SK-N-SH (cell line): ENCODE measurements around the gene ZBTB46.

Experiments
- ELF1 ChIP-seq: IDR thresholded peaks from 2 replicates; pipeline ENCODE4 v1.4.0; 2012
- EZH2phosphoT487 ChIP-seq: fragments of 200-600 bp; sonication (generic); IDR thresholded peaks from 2 replicates; pipeline ENCODE4 v1.6.1; 2017; ENCODE audit warnings: low read depth, mixed run types, mild to moderate bottlenecking, antibody characterized with exemption, moderate library complexity, borderline replicate concordance
- POLR2AphosphoS5 ChIP-seq: IDR thresholded peaks from 2 replicates; pipeline ENCODE4 v1.6.1; 2012; ENCODE audit warnings: low read depth, low read length
- RFX5 ChIP-seq: IDR thresholded peaks from 2 replicates; pipeline ENCODE4 v1.6.1; 2012; ENCODE audit warnings: mild to moderate bottlenecking, improper control_type of control experiment, low read length
- SMC3 ChIP-seq: IDR thresholded peaks from 2 replicates; pipeline ENCODE4 v1.6.1; 2012; ENCODE audit warnings: low read depth, low read length, improper control_type of control experiment
- TAF1 ChIP-seq: IDR thresholded peaks from 2 replicates; pipeline ENCODE4 v1.6.1; 2012; ENCODE audit warnings: low read depth, mild to moderate bottlenecking, low read length, moderate library complexity, borderline replicate concordance
- YY1 ChIP-seq: IDR thresholded peaks from 2 replicates; pipeline ENCODE4 v1.4.0; 2012; ENCODE audit warnings: low read depth, mild to moderate bottlenecking
- TF ChIP-seq, protein P1 (sequence below): fragments of 200-600 bp; sonication (generic); IDR thresholded peaks from 2 replicates; pipeline ENCODE4 v1.6.1; 2017; ENCODE audit warnings: antibody characterized with exemption, mild to moderate bottlenecking, moderate library complexity
- TF ChIP-seq, protein P2 (sequence below): fragments of 150-350 bp; IDR thresholded peaks from 2 replicates; pipeline ENCODE4 v1.6.1; 2017; ENCODE audit warnings: antibody characterized with exemption, low read length, low read depth, borderline replicate concordance
- TF ChIP-seq, protein P3 (sequence below): IDR thresholded peaks from 2 replicates; pipeline ENCODE4 v1.6.1; 2012; ENCODE audit warnings: mild to moderate bottlenecking, low read depth, low read length, moderate library complexity
- TF ChIP-seq, protein P4 (sequence below): IDR thresholded peaks from 2 replicates; pipeline ENCODE4; 2012

DNA sequence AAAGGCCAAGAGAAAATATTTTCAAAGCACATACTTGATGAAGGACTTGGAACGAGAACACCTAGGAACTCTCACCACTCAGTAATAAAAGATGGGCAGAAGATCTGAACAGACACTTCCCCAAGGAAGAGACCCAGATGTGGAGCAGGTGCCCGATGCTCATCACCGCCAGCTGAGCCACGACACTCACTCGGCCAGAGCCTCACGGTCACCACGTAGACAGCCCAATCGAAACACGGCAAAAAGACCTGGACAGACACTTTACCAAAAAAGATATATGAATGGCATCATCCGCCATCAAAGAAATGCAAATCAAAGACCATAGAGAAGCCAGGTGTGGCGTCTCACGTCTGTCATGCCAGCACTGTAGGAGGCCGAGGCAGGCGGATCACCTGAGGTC, 49.9 kb downstream of the ZBTB46 start:
- TF ChIP-seq POLR2AphosphoS5 (no peak), YY1 (no peak), TAF1 (no peak), RFX5 (no peak), EZH2phosphoT487 (no peak), ELF1 (no peak), SMC3 (no peak)
- TF ChIP-seq, protein P1, sequence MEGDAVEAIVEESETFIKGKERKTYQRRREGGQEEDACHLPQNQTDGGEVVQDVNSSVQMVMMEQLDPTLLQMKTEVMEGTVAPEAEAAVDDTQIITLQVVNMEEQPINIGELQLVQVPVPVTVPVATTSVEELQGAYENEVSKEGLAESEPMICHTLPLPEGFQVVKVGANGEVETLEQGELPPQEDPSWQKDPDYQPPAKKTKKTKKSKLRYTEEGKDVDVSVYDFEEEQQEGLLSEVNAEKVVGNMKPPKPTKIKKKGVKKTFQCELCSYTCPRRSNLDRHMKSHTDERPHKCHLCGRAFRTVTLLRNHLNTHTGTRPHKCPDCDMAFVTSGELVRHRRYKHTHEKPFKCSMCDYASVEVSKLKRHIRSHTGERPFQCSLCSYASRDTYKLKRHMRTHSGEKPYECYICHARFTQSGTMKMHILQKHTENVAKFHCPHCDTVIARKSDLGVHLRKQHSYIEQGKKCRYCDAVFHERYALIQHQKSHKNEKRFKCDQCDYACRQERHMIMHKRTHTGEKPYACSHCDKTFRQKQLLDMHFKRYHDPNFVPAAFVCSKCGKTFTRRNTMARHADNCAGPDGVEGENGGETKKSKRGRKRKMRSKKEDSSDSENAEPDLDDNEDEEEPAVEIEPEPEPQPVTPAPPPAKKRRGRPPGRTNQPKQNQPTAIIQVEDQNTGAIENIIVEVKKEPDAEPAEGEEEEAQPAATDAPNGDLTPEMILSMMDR: no peak
- TF ChIP-seq, protein P2, sequence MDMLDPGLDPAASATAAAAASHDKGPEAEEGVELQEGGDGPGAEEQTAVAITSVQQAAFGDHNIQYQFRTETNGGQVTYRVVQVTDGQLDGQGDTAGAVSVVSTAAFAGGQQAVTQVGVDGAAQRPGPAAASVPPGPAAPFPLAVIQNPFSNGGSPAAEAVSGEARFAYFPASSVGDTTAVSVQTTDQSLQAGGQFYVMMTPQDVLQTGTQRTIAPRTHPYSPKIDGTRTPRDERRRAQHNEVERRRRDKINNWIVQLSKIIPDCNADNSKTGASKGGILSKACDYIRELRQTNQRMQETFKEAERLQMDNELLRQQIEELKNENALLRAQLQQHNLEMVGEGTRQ: no peak
- TF ChIP-seq, protein P3, sequence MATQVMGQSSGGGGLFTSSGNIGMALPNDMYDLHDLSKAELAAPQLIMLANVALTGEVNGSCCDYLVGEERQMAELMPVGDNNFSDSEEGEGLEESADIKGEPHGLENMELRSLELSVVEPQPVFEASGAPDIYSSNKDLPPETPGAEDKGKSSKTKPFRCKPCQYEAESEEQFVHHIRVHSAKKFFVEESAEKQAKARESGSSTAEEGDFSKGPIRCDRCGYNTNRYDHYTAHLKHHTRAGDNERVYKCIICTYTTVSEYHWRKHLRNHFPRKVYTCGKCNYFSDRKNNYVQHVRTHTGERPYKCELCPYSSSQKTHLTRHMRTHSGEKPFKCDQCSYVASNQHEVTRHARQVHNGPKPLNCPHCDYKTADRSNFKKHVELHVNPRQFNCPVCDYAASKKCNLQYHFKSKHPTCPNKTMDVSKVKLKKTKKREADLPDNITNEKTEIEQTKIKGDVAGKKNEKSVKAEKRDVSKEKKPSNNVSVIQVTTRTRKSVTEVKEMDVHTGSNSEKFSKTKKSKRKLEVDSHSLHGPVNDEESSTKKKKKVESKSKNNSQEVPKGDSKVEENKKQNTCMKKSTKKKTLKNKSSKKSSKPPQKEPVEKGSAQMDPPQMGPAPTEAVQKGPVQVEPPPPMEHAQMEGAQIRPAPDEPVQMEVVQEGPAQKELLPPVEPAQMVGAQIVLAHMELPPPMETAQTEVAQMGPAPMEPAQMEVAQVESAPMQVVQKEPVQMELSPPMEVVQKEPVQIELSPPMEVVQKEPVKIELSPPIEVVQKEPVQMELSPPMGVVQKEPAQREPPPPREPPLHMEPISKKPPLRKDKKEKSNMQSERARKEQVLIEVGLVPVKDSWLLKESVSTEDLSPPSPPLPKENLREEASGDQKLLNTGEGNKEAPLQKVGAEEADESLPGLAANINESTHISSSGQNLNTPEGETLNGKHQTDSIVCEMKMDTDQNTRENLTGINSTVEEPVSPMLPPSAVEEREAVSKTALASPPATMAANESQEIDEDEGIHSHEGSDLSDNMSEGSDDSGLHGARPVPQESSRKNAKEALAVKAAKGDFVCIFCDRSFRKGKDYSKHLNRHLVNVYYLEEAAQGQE: no peak
- TF ChIP-seq, protein P4, sequence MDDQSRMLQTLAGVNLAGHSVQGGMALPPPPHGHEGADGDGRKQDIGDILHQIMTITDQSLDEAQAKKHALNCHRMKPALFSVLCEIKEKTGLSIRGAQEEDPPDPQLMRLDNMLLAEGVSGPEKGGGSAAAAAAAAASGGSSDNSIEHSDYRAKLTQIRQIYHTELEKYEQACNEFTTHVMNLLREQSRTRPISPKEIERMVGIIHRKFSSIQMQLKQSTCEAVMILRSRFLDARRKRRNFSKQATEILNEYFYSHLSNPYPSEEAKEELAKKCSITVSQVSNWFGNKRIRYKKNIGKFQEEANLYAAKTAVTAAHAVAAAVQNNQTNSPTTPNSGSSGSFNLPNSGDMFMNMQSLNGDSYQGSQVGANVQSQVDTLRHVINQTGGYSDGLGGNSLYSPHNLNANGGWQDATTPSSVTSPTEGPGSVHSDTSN: no peak
